Measurements from ENCODE around the gene CCDC150. TPM values are rescaled to one million over a fixed set of nuclear protein-coding genes. Genes with fewer than 3 reads are reported as not detected.

CCDC150 gene
- total RNA-seq, 1 experiment from 2014 or later: 38.0 TPM

- ChIA-PET POLR2A (ENCODE audit: low non-redundant PET) (no interaction called here), CTCF (interaction anchor here (1.9 kb wide), 1 partner anchor 8 kb away, joined by 7 read pairs; no protein-coding TSS in a partner anchor)
- Histone ChIP-seq H3K36me3 (ENCODE audit: insufficient read depth, low read length, poor library complexity, severe bottlenecking) (peaks cover 16% of the 10 kb centered on the region), H3K27ac (ENCODE audit: low read depth, low read length, poor library complexity, severe bottlenecking) (no peak overlapping the region), H3K4me1 (ENCODE audit: insufficient read depth, low read length, poor library complexity, severe bottlenecking) (no peaks in the 10 kb centered on the region), H3K9me3 (ENCODE audit: low read depth, low read length, poor library complexity, severe bottlenecking) (no peaks in the 10 kb centered on the region), H3K4me3 (ENCODE audit: low read depth, low read length, poor library complexity, severe bottlenecking) (no peak overlapping the region), H3K27me3 (replicated peaks; ENCODE audit: insufficient read depth, low read depth, low read length, poor library complexity) (no peaks in the 10 kb centered on the region)
- DNase-seq (ENCODE audit: low spot score): no peak
- TF ChIP-seq EZH2 (IDR thresholded peaks at IDR 0.05; ENCODE audit: borderline replicate concordance, low read depth, low read length, poor library complexity, severe bottlenecking): no peak
- no peak for TF ChIP-seq CTCF (conservative IDR thresholded peaks at IDR 0.05; ENCODE audit: low read depth, low read length)
- no TSS peak for BruUV-seq (replicated peaks)
- intact Hi-C loops (cut with micrococcal nuclease; ENCODE audit: unreplicated experiment): loop anchor here (2.0 to 10.0 kb wide), 3 partner anchors 222 to 685 kb away; no protein-coding TSS in a partner anchor
Measured at GRCh38 chr2:196759378-196759706, 119.8 kb downstream of the CCDC150 start.

- Histone ChIP-seq H3K36me3 (ENCODE audit: insufficient read depth, low read length, poor library complexity, severe bottlenecking) (peaks cover 62% of the 10 kb centered on the region), H3K27me3 (replicated peaks; ENCODE audit: insufficient read depth, low read depth, low read length, poor library complexity) (no peaks in the 10 kb centered on the region), H3K27ac (ENCODE audit: low read depth, low read length, poor library complexity, severe bottlenecking) (no peak overlapping the region), H3K4me1 (ENCODE audit: insufficient read depth, low read length, poor library complexity, severe bottlenecking) (no peaks in the 10 kb centered on the region), H3K9me3 (ENCODE audit: low read depth, low read length, poor library complexity, severe bottlenecking) (no peaks in the 10 kb centered on the region), H3K4me3 (ENCODE audit: low read depth, low read length, poor library complexity, severe bottlenecking) (no peak overlapping the region)
- DNase-seq (ENCODE audit: low spot score): no peak
- no TSS peak for BruUV-seq (replicated peaks)
- TF ChIP-seq CTCF (conservative IDR thresholded peaks at IDR 0.05; ENCODE audit: low read depth, low read length) (no peak), EZH2 (IDR thresholded peaks at IDR 0.05; ENCODE audit: borderline replicate concordance, low read depth, low read length, poor library complexity, severe bottlenecking) (no peak)
- intact Hi-C loops (cut with micrococcal nuclease; ENCODE audit: unreplicated experiment): no loop called here
- ChIA-PET POLR2A (ENCODE audit: low non-redundant PET) (no interaction called here), CTCF (no interaction called here)
Measured at GRCh38 chr2:196767101-196767500, 127.6 kb downstream of the CCDC150 start.

Other genes with a start within 250 kb of the CCDC150 start
- 1.7 and 1.9 TPM in 2 replicates for gene HECW2, start 46.2 kb upstream of the CCDC150 start, total RNA-seq (2021)
- gene GTF3C3, start 160.0 kb downstream of the CCDC150 start, total RNA-seq (2021): 60.3 and 68.6 TPM in 2 replicates
- gene C2orf66, start 169.6 kb downstream of the CCDC150 start, total RNA-seq (2021): 0.28 TPM in 1 of 2 replicates, not detected in the other